Measurements from ENCODE around the gene LRP3.

GRCh38 chr19:33175886-33176669, 18.1 kb upstream of the LRP3 start:
- TF ChIP-seq CTCF (IDR thresholded peaks at IDR 0.05; ENCODE audit: low read depth, low read length, poor library complexity, severe bottlenecking) (no peak), EZH2phosphoT487 (IDR thresholded peaks at IDR 0.05; ENCODE audit: borderline replicate concordance, low read length) (no peak)

Data from DOHH2 (cell line).